ENCODE measurements around the gene GAB2.
"Not testable (repeated sequence)": the region's sequence is repeated elsewhere in the genome, so short reads cannot be mapped to it uniquely, and the experiment has no call there.

GAB2 gene

GRCh38 chr11:78228467-78228866 is 189.2 kb downstream of the GAB2 start:
- DNase-seq (ENCODE audit: insufficient read length, low spot score) (peak; percentile 74), FAIRE-seq (no peak)

- no peak for DNase-seq (ENCODE audit: insufficient read length, low spot score)
- no peak for FAIRE-seq
Measured at GRCh38 chr11:78227921-78228320, 189.7 kb downstream of the GAB2 start.

GRCh38 chr11:78226684-78227680 is 190.6 kb downstream of the GAB2 start:
- DNase-seq (ENCODE audit: insufficient read length, low spot score), result no peak
- FAIRE-seq, result no peak

- no peak for DNase-seq (ENCODE audit: insufficient read length, low spot score)
- no peak for FAIRE-seq
Measured at GRCh38 chr11:78224906-78225420, 192.7 kb downstream of the GAB2 start.

- no peak for DNase-seq (ENCODE audit: insufficient read length, low spot score)
- FAIRE-seq, result no peak
Measured at GRCh38 chr11:78224506-78224905, 193.1 kb downstream of the GAB2 start.

GRCh38 chr11:78223320-78223954 is 194.2 kb downstream of the GAB2 start:
- DNase-seq (ENCODE audit: insufficient read length, low spot score), result no peak
- no peak for FAIRE-seq

- not testable (repeated sequence) for FAIRE-seq; DNase-seq (ENCODE audit: insufficient read length, low spot score)
Measured at GRCh38 chr11:78222726-78223125, 194.9 kb downstream of the GAB2 start.

GRCh38 chr11:78221396-78222315 is 196.0 kb downstream of the GAB2 start:
- no peak for FAIRE-seq

GRCh38 chr11:78220218-78221157 is 197.1 kb downstream of the GAB2 start:
- FAIRE-seq (no peak), DNase-seq (ENCODE audit: insufficient read length, low spot score) (no peak)

More at GRCh38 chr11:78221396-78222315, 196.0 kb downstream of the GAB2 start:
- DNase-seq (ENCODE audit: insufficient read length, low spot score), result no peak

GRCh38 chr11:78219493-78220217 is 198.0 kb downstream of the GAB2 start:
- no peak for FAIRE-seq
- no peak for DNase-seq (ENCODE audit: insufficient read length, low spot score)

GRCh38 chr11:78218707-78219492 is 198.7 kb downstream of the GAB2 start:
- FAIRE-seq (no peak), DNase-seq (ENCODE audit: insufficient read length, low spot score) (no peak)

GRCh38 chr11:78217650-78218541 is 199.7 kb downstream of the GAB2 start:
- FAIRE-seq (peak; percentile 68), DNase-seq (ENCODE audit: insufficient read length, low spot score) (no peak)

GRCh38 chr11:78216571-78217287 is 200.9 kb downstream of the GAB2 start:
- FAIRE-seq, result no peak

GRCh38 chr11:78216021-78216420 is 201.6 kb downstream of the GAB2 start:
- DNase-seq (ENCODE audit: insufficient read length, low spot score), result no peak
- FAIRE-seq, result no peak

More at GRCh38 chr11:78216571-78217287, 200.9 kb downstream of the GAB2 start:
- DNase-seq (ENCODE audit: insufficient read length, low spot score), result no peak

- no peak for FAIRE-seq
- no peak for DNase-seq (ENCODE audit: insufficient read length, low spot score)
Measured at GRCh38 chr11:78214331-78215194, 203.1 kb downstream of the GAB2 start.

Measured in HTR-8/SVneo (cell line).